Transverse colon (tissue), 1 donor: ENCODE data around the gene ABHD8.

Experiments used
- EP300 ChIP-seq: sonication (generic); formaldehyde crosslinking; IDR thresholded peaks from one replicate; pipeline ENCODE4 v1.6.1; 2017; ENCODE audit warnings: antibody characterized with exemption, low read depth
- POLR2A ChIP-seq: fragments of 450-650 bp; IDR thresholded peaks from one replicate; pipeline ENCODE4 v1.6.1; 2016; ENCODE audit warnings: antibody characterized with exemption, mild to moderate bottlenecking, moderate library complexity

DNA sequence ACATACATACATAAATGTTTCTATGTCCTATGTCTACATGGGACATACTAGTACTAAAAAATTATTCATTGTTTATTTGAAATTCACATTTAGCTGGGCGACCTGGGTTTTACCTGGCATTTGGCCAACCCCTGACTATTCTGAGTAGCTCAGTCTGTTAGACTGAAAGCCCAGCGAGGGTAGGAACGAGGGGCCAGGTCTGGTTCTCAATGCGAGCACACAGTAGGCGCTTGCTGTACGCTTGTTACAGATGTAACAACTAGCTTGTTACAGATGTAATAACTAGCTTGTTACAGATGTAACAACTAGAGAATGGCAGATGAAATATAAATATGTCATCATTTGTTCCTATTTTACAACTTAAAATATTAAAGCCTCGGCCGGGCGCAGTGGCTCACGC, 32.4 kb upstream of the ABHD8 start:
- TF ChIP-seq POLR2A (no peak), EP300 (no peak)
